ENCODE results near the gene LMOD2.

DNA sequence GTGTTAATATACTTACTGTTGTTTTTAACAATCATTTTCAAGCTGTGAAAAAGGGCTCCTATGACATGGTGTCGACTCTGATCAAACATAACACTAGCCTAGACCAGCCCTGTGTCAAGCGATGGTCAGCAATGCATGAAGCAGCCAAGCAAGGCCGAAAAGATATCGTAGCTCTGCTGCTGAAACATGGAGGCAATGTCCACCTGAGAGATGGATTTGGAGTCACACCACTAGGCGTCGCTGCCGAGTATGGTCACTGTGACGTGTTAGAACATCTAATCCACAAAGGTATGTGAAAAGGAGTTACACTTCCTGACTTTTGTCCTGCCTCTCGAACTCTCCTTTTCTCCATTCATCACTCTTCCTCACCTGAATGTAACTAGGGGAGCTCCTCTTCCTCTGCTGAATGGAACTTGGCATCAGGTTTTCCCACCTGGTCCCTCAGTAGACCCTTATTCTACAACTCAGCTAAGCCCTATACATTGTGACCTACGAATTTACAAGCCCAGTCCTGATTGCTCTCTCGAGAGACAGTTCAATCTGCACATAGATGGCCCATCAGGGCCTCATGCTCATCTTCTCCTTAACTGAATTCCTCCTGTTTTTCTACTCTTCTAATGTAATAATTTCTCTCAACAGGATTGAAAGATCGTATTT lies 31.0 kb upstream of the LMOD2 start:
- peak in 2 of 4 experiments; percentile 17 to 47 for TF ChIP-seq CTCF (IDR thresholded peaks at IDR 0.05)
- TF ChIP-seq EP300 (IDR thresholded peaks at IDR 0.05): no peak
- no peak for TF ChIP-seq POLR2A (IDR thresholded peaks at IDR 0.05)
- no peak for TF ChIP-seq POLR2AphosphoS5 (IDR thresholded peaks at IDR 0.05)
